Measurements from ENCODE around the gene COL5A1. TPM values are rescaled to one million over a fixed set of nuclear protein-coding genes. Genes with fewer than 3 reads are reported as not detected.

COL5A1 gene
- total RNA-seq, 1 experiment from 2014 or later = not detected

GRCh38 chr9:134758949-134759607, 117.5 kb downstream of the COL5A1 start:
- no peaks in the 10 kb centered on the region for H3K36me3 Mint-ChIP-seq (ENCODE audit: insufficient read depth, unreplicated experiment)
- ChIA-PET CTCF (no interaction called here), POLR2A (interaction anchor here (0.9 kb wide), 1 partner anchor 13 kb away, joined by 3 read pairs; no protein-coding TSS in a partner anchor)
- intact Hi-C loops (cut with micrococcal nuclease) = no loop called here
- no peaks in the 10 kb centered on the region for H3K4me1 Mint-ChIP-seq (ENCODE audit: insufficient read depth, unreplicated experiment)
- DNase-seq (ENCODE audit: unreplicated experiment) = no peak
- BruUV-seq (replicated peaks) = no TSS peak
- no peak for TF ChIP-seq CTCF (IDR thresholded peaks at IDR 0.05; ENCODE audit: unreplicated experiment)
- no peak overlapping the region for H3K4me3 Mint-ChIP-seq (ENCODE audit: unreplicated experiment)
- no peaks in the 10 kb centered on the region for H3K9me3 Mint-ChIP-seq (ENCODE audit: unreplicated experiment)
- peaks cover 48% of the 10 kb centered on the region for H3K27me3 Mint-ChIP-seq (ENCODE audit: insufficient read depth, unreplicated experiment)
- no peak overlapping the region for H3K27ac Mint-ChIP-seq (ENCODE audit: low read depth, unreplicated experiment)

GRCh38 chr9:134759913-134760312, 118.3 kb downstream of the COL5A1 start:
- Mint-ChIP-seq H3K36me3 (ENCODE audit: insufficient read depth, unreplicated experiment) (no peaks in the 10 kb centered on the region), H3K4me3 (ENCODE audit: unreplicated experiment) (no peak overlapping the region), H3K27me3 (ENCODE audit: insufficient read depth, unreplicated experiment) (peaks cover 53% of the 10 kb centered on the region), H3K9me3 (ENCODE audit: unreplicated experiment) (no peaks in the 10 kb centered on the region), H3K27ac (ENCODE audit: low read depth, unreplicated experiment) (no peak overlapping the region), H3K4me1 (ENCODE audit: insufficient read depth, unreplicated experiment) (peaks cover 1% of the 10 kb centered on the region)
- no peak for DNase-seq (ENCODE audit: unreplicated experiment)
- CTCF ChIA-PET = no interaction called here
- intact Hi-C loops (cut with micrococcal nuclease) = no loop called here
- POLR2A ChIA-PET = no interaction called here
- no peak for TF ChIP-seq CTCF (IDR thresholded peaks at IDR 0.05; ENCODE audit: unreplicated experiment)
- no TSS peak for BruUV-seq (replicated peaks)

- POLR2A ChIA-PET = no interaction called here
- no peak for DNase-seq (ENCODE audit: unreplicated experiment)
- peaks cover 53% of the 10 kb centered on the region for H3K27me3 Mint-ChIP-seq (ENCODE audit: insufficient read depth, unreplicated experiment)
- intact Hi-C loops (cut with micrococcal nuclease) = no loop called here
- no peaks in the 10 kb centered on the region for H3K9me3 Mint-ChIP-seq (ENCODE audit: unreplicated experiment)
- no peak for TF ChIP-seq CTCF (IDR thresholded peaks at IDR 0.05; ENCODE audit: unreplicated experiment)
- H3K4me3 Mint-ChIP-seq (ENCODE audit: unreplicated experiment) = no peak overlapping the region
- H3K27ac Mint-ChIP-seq (ENCODE audit: low read depth, unreplicated experiment) = no peak overlapping the region
- CTCF ChIA-PET = interaction anchor here (0.6 to 0.8 kb wide), 2 partner anchors 57 to 63 kb away, joined by 3 read pairs; no protein-coding TSS in a partner anchor
- H3K4me1 Mint-ChIP-seq (ENCODE audit: insufficient read depth, unreplicated experiment) = peaks cover 5% of the 10 kb centered on the region
- BruUV-seq (replicated peaks) = no TSS peak
- H3K36me3 Mint-ChIP-seq (ENCODE audit: insufficient read depth, unreplicated experiment) = no peaks in the 10 kb centered on the region
Observed at GRCh38 chr9:134760750-134761420, 119.3 kb downstream of the COL5A1 start.

GRCh38 chr9:134764473-134765269, 123.1 kb downstream of the COL5A1 start:
- no peak overlapping the region for H3K4me3 Mint-ChIP-seq (ENCODE audit: unreplicated experiment)
- ChIA-PET POLR2A (no interaction called here), CTCF (no interaction called here)
- DNase-seq (ENCODE audit: unreplicated experiment) = no peak
- H3K27ac Mint-ChIP-seq (ENCODE audit: low read depth, unreplicated experiment) = no peak overlapping the region
- no peaks in the 10 kb centered on the region for H3K36me3 Mint-ChIP-seq (ENCODE audit: insufficient read depth, unreplicated experiment)
- intact Hi-C loops (cut with micrococcal nuclease) = no loop called here
- no TSS peak for BruUV-seq (replicated peaks)
- H3K9me3 Mint-ChIP-seq (ENCODE audit: unreplicated experiment) = no peaks in the 10 kb centered on the region
- H3K4me1 Mint-ChIP-seq (ENCODE audit: insufficient read depth, unreplicated experiment) = peaks cover 5% of the 10 kb centered on the region
- no peak for TF ChIP-seq CTCF (IDR thresholded peaks at IDR 0.05; ENCODE audit: unreplicated experiment)
- peaks cover 54% of the 10 kb centered on the region for H3K27me3 Mint-ChIP-seq (ENCODE audit: insufficient read depth, unreplicated experiment)

All from MCF 10A (cell line).